K562 (cell line): ENCODE measurements around the gene PBRM1. TPM values are rescaled to one million over a fixed set of nuclear protein-coding genes. Genes with fewer than 3 reads are reported as not detected.

Experiments
- ELF1 ChIP-seq: fragments of 200-800 bp; sonication (Bioruptor generic); IDR thresholded peaks from 2 replicates; pipeline ENCODE4 v1.6.1; 2016; ENCODE audit warnings: missing genetic modification characterization, missing compliant biosample characterization
- HMGN3 ChIP-seq: IDR thresholded peaks from 2 replicates; pipeline ENCODE4 v1.6.1; 2011; ENCODE audit warnings: borderline replicate concordance, low read depth, mild to moderate bottlenecking, mixed read lengths, low read length; ENCODE audit not compliant: insufficient read length; ENCODE audit errors: extremely low read depth
- MBD2 ChIP-seq: sonication (generic); IDR thresholded peaks from 2 replicates; pipeline ENCODE4 v1.6.1; 2016; ENCODE audit warnings: low read depth, borderline replicate concordance
- POLR2A ChIP-seq: fragments of 450-650 bp; conservative IDR thresholded peaks from 2 replicates; pipeline ENCODE4 v1.6.1; 2016
- POLR2G ChIP-seq: fragments of 200-400 bp; formaldehyde crosslinking; IDR thresholded peaks from 2 replicates; pipeline ENCODE4 v1.6.1; 2017; ENCODE audit warnings: low read depth, mild to moderate bottlenecking, antibody characterized with exemption, low read length, moderate library complexity
- RUNX1 ChIP-seq: sonication (generic); IDR thresholded peaks from 2 replicates; pipeline ENCODE4 v1.6.1; 2016; ENCODE audit warnings: antibody characterized with exemption, low read depth
- SMARCE1 ChIP-seq: fragments of 450-650 bp; IDR thresholded peaks from 2 replicates; pipeline ENCODE4 v1.7.1; 2016; ENCODE audit warnings: mild to moderate bottlenecking
- ZFX ChIP-seq: sonication (generic); formaldehyde crosslinking; IDR thresholded peaks from 2 replicates; pipeline ENCODE4 v1.8.0; 2022; ENCODE audit warnings: mild to moderate bottlenecking, missing genetic modification reagents, moderate library complexity
- ZNF354B ChIP-seq: fragments of 250-450 bp; sonication (Bioruptor Pico); IDR thresholded peaks from 2 replicates; pipeline ENCODE4 v1.4.0; 2020
- polyA plus RNA-seq, 8 experiments: library from polyadenylated mRNA; depleted of rRNA in 4 of 8; stranded (reverse) in 5 of 8; unstranded in 3 of 8; fragments of >200 nt; fragmentation: Nextera tagmentation in 2 of 8; fragmentation: Illumina TruSeq in 1 of 8; extraction: Ambion mirVana in 2 of 8; extraction: Trizol in 1 of 8; gene quantifications; 2 replicates each; pipeline versions ENCODE4 v1.2.1 to v1.2.3, GENCODE V29; 2011 to 2014; ENCODE audit warnings: inconsistent platforms in 1 of 8, missing spikeins in 1 of 8
- total RNA-seq, 7 experiments: library from RNA; depleted of rRNA in 6 of 7; stranded (reverse); fragments of >200 nt in 6 of 7; fragmentation: Illumina TruSeq in 2 of 7; extraction: Trizol in 2 of 7; gene quantifications; 2 replicates each; pipeline versions ENCODE4 v1.2.1 to v1.2.3, GENCODE V29; 2011 to 2021; ENCODE audit warnings: low replicate concordance in 1 of 7
- TF ChIP-seq, protein P1 (sequence below), 2 experiments: IDR thresholded peaks; 2 replicates each; pipeline ENCODE4 v1.6.1; 2011; ENCODE audit warnings: borderline replicate concordance in 1 of 2, control low read depth in 1 of 2, low read depth in 1 of 2, low read length in 1 of 2, mild to moderate bottlenecking in 1 of 2, mixed read lengths in 1 of 2, moderate library complexity in 1 of 2; ENCODE audit not compliant: insufficient read depth in 1 of 2, insufficient read length in 1 of 2, poor library complexity in 1 of 2, severe bottlenecking in 1 of 2; ENCODE audit errors: extremely low read depth in 1 of 2
- TF ChIP-seq, protein P2 (sequence below): fragments of 450-650 bp; IDR thresholded peaks from 2 replicates; pipeline ENCODE4 v1.6.1; 2016
- TF ChIP-seq, protein P3 (sequence below): sonication (generic); formaldehyde crosslinking; IDR thresholded peaks from 2 replicates; pipeline ENCODE4 v1.8.1; 2023; ENCODE audit warnings: missing genetic modification reagents, mild to moderate bottlenecking, borderline replicate concordance
- TF ChIP-seq, protein P4 (sequence below): fragments of 450-650 bp; IDR thresholded peaks from 2 replicates; pipeline ENCODE4 v1.6.1; 2017; ENCODE audit warnings: antibody characterized with exemption
- TF ChIP-seq, protein P5 (sequence below), 2 experiments: fragments of 450-650 bp; conservative IDR thresholded peaks; 2 replicates each; pipeline ENCODE4 v1.6.1; 2017; ENCODE audit warnings: mild to moderate bottlenecking in 2 of 2, moderate library complexity in 2 of 2

Gene PBRM1
- total and polyA plus RNA-seq, 9 of the 15 experiments (the other 6 are each of a cell fraction or from before 2014, with no cell fraction given) = 3.9 to 31.8 (median 19.0) TPM

DNA sequence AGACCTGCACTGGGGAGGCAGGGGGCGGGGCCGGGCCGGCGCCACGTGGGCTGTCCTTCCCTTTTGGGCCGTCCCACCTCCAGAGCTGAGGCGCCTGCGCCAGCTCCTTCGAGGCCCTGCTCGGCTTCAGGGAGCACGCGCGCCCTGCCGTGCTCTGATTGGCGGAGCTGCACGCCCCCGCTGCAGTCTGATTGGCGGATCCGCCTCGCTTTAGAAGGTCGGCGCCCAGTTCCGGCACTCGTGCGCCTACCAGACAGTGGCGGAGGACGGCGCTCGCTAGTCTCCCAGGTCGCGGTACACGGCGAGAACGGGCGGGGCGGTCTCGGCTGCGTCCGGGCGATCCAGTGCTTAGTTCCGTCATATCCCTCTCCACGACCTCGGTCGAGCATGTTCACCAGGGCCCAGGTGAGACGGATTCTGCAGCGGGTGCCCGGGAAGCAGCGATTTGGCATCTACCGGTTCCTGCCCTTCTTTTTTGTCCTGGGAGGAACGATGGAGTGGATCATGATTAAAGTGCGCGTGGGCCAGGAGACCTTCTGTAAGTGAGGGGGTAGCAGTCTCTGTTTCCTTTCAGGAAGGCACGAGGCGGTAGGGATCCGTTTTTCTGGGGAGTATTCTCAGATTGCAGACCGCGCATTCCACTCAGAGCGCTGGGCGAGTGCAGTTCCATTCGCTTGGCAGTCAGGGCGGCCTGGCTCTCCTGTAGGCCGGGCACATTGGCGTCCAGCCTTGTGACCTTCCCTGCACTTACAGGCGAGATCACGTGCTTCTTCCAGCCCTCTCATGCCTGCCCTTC is 149.1 kb downstream of the PBRM1 start, which contains the start of gene UQCC5 (continued):
- TF ChIP-seq, protein P1, sequence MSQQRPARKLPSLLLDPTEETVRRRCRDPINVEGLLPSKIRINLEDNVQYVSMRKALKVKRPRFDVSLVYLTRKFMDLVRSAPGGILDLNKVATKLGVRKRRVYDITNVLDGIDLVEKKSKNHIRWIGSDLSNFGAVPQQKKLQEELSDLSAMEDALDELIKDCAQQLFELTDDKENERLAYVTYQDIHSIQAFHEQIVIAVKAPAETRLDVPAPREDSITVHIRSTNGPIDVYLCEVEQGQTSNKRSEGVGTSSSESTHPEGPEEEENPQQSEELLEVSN (IDR thresholded peaks at IDR 0.05; ENCODE audit: borderline replicate concordance in 1 of 2, extremely low read depth in 1 of 2, insufficient read depth in 1 of 2, insufficient read length in 1 of 2, low read depth in 1 of 2, low read length in 1 of 2, poor library complexity in 1 of 2, severe bottlenecking in 1 of 2) = peak; percentile 74 to 83
- TF ChIP-seq ZFX (CRISPR knock-in tag) (peak; percentile 66), POLR2A (peak; percentile 91), ZNF354B (CRISPR knock-in tag) (no peak), MBD2 (peak; percentile 71; the same call in 1 of the 2 replicates), HMGN3 (peak; percentile 61), RUNX1 (no peak), ELF1 (tag) (peak; percentile 0; the same call in 1 of the 2 replicates), SMARCE1 (0 out of 2 replicates have a peak, but pooled peaks have one; percentile 15), POLR2G (peak; percentile 100)
- TF ChIP-seq, protein P2, sequence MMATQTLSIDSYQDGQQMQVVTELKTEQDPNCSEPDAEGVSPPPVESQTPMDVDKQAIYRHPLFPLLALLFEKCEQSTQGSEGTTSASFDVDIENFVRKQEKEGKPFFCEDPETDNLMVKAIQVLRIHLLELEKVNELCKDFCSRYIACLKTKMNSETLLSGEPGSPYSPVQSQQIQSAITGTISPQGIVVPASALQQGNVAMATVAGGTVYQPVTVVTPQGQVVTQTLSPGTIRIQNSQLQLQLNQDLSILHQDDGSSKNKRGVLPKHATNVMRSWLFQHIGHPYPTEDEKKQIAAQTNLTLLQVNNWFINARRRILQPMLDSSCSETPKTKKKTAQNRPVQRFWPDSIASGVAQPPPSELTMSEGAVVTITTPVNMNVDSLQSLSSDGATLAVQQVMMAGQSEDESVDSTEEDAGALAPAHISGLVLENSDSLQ = peak; percentile 88
- TF ChIP-seq, protein P3, sequence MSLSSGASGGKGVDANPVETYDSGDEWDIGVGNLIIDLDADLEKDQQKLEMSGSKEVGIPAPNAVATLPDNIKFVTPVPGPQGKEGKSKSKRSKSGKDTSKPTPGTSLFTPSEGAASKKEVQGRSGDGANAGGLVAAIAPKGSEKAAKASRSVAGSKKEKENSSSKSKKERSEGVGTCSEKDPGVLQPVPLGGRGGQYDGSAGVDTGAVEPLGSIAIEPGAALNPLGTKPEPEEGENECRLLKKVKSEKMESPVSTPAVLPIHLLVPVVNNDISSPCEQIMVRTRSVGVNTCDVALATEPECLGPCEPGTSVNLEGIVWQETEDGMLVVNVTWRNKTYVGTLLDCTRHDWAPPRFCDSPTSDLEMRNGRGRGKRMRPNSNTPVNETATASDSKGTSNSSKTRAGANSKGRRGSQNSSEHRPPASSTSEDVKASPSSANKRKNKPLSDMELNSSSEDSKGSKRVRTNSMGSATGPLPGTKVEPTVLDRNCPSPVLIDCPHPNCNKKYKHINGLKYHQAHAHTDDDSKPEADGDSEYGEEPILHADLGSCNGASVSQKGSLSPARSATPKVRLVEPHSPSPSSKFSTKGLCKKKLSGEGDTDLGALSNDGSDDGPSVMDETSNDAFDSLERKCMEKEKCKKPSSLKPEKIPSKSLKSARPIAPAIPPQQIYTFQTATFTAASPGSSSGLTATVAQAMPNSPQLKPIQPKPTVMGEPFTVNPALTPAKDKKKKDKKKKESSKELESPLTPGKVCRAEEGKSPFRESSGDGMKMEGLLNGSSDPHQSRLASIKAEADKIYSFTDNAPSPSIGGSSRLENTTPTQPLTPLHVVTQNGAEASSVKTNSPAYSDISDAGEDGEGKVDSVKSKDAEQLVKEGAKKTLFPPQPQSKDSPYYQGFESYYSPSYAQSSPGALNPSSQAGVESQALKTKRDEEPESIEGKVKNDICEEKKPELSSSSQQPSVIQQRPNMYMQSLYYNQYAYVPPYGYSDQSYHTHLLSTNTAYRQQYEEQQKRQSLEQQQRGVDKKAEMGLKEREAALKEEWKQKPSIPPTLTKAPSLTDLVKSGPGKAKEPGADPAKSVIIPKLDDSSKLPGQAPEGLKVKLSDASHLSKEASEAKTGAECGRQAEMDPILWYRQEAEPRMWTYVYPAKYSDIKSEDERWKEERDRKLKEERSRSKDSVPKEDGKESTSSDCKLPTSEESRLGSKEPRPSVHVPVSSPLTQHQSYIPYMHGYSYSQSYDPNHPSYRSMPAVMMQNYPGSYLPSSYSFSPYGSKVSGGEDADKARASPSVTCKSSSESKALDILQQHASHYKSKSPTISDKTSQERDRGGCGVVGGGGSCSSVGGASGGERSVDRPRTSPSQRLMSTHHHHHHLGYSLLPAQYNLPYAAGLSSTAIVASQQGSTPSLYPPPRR (CRISPR knock-in tag) = peak; percentile 66; the same call in 1 of the 2 replicates
- TF ChIP-seq, protein P4, sequence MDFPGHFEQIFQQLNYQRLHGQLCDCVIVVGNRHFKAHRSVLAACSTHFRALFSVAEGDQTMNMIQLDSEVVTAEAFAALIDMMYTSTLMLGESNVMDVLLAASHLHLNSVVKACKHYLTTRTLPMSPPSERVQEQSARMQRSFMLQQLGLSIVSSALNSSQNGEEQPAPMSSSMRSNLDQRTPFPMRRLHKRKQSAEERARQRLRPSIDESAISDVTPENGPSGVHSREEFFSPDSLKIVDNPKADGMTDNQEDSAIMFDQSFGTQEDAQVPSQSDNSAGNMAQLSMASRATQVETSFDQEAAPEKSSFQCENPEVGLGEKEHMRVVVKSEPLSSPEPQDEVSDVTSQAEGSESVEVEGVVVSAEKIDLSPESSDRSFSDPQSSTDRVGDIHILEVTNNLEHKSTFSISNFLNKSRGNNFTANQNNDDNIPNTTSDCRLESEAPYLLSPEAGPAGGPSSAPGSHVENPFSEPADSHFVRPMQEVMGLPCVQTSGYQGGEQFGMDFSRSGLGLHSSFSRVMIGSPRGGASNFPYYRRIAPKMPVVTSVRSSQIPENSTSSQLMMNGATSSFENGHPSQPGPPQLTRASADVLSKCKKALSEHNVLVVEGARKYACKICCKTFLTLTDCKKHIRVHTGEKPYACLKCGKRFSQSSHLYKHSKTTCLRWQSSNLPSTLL = peak; percentile 99
- TF ChIP-seq, protein P5, sequence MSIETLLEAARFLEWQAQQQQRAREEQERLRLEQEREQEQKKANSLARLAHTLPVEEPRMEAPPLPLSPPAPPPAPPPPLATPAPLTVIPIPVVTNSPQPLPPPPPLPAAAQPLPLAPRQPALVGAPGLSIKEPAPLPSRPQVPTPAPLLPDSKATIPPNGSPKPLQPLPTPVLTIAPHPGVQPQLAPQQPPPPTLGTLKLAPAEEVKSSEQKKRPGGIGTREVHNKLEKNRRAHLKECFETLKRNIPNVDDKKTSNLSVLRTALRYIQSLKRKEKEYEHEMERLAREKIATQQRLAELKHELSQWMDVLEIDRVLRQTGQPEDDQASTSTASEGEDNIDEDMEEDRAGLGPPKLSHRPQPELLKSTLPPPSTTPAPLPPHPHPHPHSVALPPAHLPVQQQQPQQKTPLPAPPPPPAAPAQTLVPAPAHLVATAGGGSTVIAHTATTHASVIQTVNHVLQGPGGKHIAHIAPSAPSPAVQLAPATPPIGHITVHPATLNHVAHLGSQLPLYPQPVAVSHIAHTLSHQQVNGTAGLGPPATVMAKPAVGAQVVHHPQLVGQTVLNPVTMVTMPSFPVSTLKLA (conservative IDR thresholded peaks at IDR 0.05) = peak; percentile 94 to 95
